ENCODE measurements around the gene UCN. TPM values are rescaled to one million over a fixed set of nuclear protein-coding genes. Genes with fewer than 3 reads are reported as not detected.

Gene UCN
- total and polyA plus RNA-seq, 2 donors (not counting 3 experiments of a cell fraction or from before 2014, with no cell fraction given): 0.75 to 1.2 TPM

GRCh38 chr2:27323596-27324285 is 15.5 kb upstream of the UCN start:
- Histone ChIP-seq H4K20me1 (replicated peaks; ENCODE audit: control insufficient read depth, extremely low read depth, insufficient read depth, low read length) (no peaks in the 10 kb centered on the region), H3K4me3 (replicated peaks in 1 of 3; ENCODE audit: insufficient read depth in 1 of 3, low read depth in 1 of 3, low read length in 3 of 3) (peak overlapping the region; percentile 70 to 91 (median 90)), H3K79me2 (ENCODE audit: control insufficient read depth, insufficient read depth, low read length) (peaks cover 8% of the 10 kb centered on the region), H3K9me3 (replicated peaks; ENCODE audit: control insufficient read depth, insufficient read depth, low read length) (no peaks in the 10 kb centered on the region), H3K4me1 (ENCODE audit: control insufficient read depth, extremely low read depth, insufficient read depth, low read length) (peaks cover 26% of the 10 kb centered on the region), H3K27me3 (ENCODE audit: control insufficient read depth in 2 of 2, insufficient read depth in 2 of 2, low read length in 2 of 2) (no peaks in the 10 kb centered on the region), H3K4me2 (ENCODE audit: insufficient read depth, low read length) (peak overlapping the region; percentile 96), H3K27ac (ENCODE audit: insufficient read depth, low read depth, low read length) (peak overlapping the region; percentile 95), H3K9ac (replicated peaks; ENCODE audit: extremely low read depth, insufficient read depth, low read length) (peak overlapping the region; percentile 96), H3K9me1 (replicated peaks; ENCODE audit: control insufficient read depth, extremely low read depth, insufficient read depth, low read length) (no peaks in the 10 kb centered on the region), H3K36me3 (ENCODE audit: control insufficient read depth in 2 of 2, extremely low read depth in 1 of 2, insufficient read depth in 2 of 2, low read length in 2 of 2) (peaks cover 5 to 13% of the 10 kb centered on the region in 2 experiments), H2AFZ (ENCODE audit: low read depth, low read length) (peak overlapping the region; percentile 58)
- BruUV-seq (replicated peaks): no TSS peak
- DNase-seq (ENCODE audit: low read depth, low spot score): no peak
- TF ChIP-seq EZH2 (IDR thresholded peaks at IDR 0.05; ENCODE audit: borderline replicate concordance, low read depth, low read length, severe bottlenecking): no peak
- TF ChIP-seq POLR2A (IDR thresholded peaks at IDR 0.05; ENCODE audit: low read depth, low read length): no peak
- TF ChIP-seq MAX (IDR thresholded peaks at IDR 0.05; ENCODE audit: insufficient read depth, insufficient read length): no peak
- TF ChIP-seq FOS (IDR thresholded peaks at IDR 0.05; ENCODE audit: borderline replicate concordance, insufficient read depth, low read length): no peak
- TF ChIP-seq GATA2 (IDR thresholded peaks at IDR 0.05; ENCODE audit: insufficient read depth, insufficient read length, low read depth, low read length): no peak
- no peak for TF ChIP-seq CTCF (IDR thresholded peaks at IDR 0.05; ENCODE audit: extremely low read depth in 1 of 2, insufficient read depth in 1 of 2, low read depth in 1 of 2, low read length in 2 of 2)
- no peak for TF ChIP-seq MYC (IDR thresholded peaks at IDR 0.05; ENCODE audit: low read depth, low read length)
- no peak for TF ChIP-seq POLR2AphosphoS5 (IDR thresholded peaks at IDR 0.05; ENCODE audit: insufficient read depth, low read depth, low read length)
- no peak for TF ChIP-seq JUN (IDR thresholded peaks at IDR 0.05; ENCODE audit: borderline replicate concordance, insufficient read depth, insufficient read length, low read depth)
- no peak for FAIRE-seq
- CTCF ChIA-PET: no interaction called here
- intact Hi-C loops (cut with micrococcal nuclease) (loop anchor here (1.0 kb wide), 3 partner anchors 33 to 111 kb away; partner anchors contain the start of genes ATRAID, EIF2B4, GTF3C2 and SLC5A6), dilution Hi-C loops (cut with MboI; ENCODE audit: extremely low pct_ligation_motif_present, low sequenced_read_pairs) (no loop called here)
- POLR2A ChIA-PET: no interaction called here

All from endothelial cell of umbilical vein (primary cell).